Activated naive CD4-positive, alpha-beta T cell treated with anti-CD3 and anti-CD28 coated beads for 36 hours (primary cell): Measurements from ENCODE around the gene CCDC7. TPM values are rescaled to one million over a fixed set of nuclear protein-coding genes. Genes with fewer than 3 reads are reported as not detected.
"Not testable (repeated sequence)": the region's sequence is repeated elsewhere in the genome, so short reads cannot be mapped to it uniquely, and the experiment has no call there.

ENCODE experiments used
- CTCF ChIA-PET: fragments of 350-600 bp; sonication (Branson Sonifier 250); formaldehyde crosslinking; loops from one replicate; lab custom pipeline; 2021; ENCODE audit warnings: antibody characterized with exemption; lab: Charles Lee
- DNase-seq: peaks from one replicate; pipeline ENCODE4 v3.0.0-alpha.2; 2020
- H3K27ac Mint-ChIP-seq: one replicate; pipeline ENCODE4 v1.8.0; 2021; ENCODE audit warnings: mild to moderate bottlenecking, mixed read lengths
- H3K27me3 Mint-ChIP-seq: one replicate; pipeline ENCODE4 v1.8.0; 2021; ENCODE audit warnings: low read depth, mixed read lengths
- H3K36me3 Mint-ChIP-seq: one replicate; pipeline ENCODE4 v1.8.0; 2021; ENCODE audit warnings: low read depth, mixed read lengths
- H3K4me1 Mint-ChIP-seq: one replicate; pipeline ENCODE4 v1.8.0; 2021; ENCODE audit warnings: low read depth, mixed read lengths
- H3K4me3 Mint-ChIP-seq: one replicate; pipeline ENCODE4 v1.8.0; 2021; ENCODE audit warnings: mild to moderate bottlenecking, moderate library complexity, mixed read lengths
- H3K9me3 Mint-ChIP-seq: one replicate; pipeline ENCODE4 v1.8.0; 2021; ENCODE audit warnings: mixed read lengths
- intact Hi-C: fragments of 100-400 bp; cut with micrococcal nuclease; formaldehyde crosslinking; loops from one replicate; pipeline ENCODE4 v1.15.1; 2023
- total RNA-seq, 2 experiments: library from RNA; stranded (reverse); gene quantifications; one replicate each; pipeline ENCODE4 v1.2.3, GENCODE V29; 2021

CCDC7 gene
- total RNA-seq, 2 experiments from 2014 or later = 6.8 to 8.9 TPM

GRCh38 chr10:32771217-32771616 lies 325.3 kb downstream of the CCDC7 start:
- CTCF ChIA-PET = no interaction called here
- Mint-ChIP-seq H3K36me3 (peaks cover 10% of the 10 kb centered on the region), H3K9me3 (peaks cover 45% of the 10 kb centered on the region)

GRCh38 chr10:32773105-32773504 lies 327.2 kb downstream of the CCDC7 start:
- CTCF ChIA-PET = no interaction called here
- Mint-ChIP-seq H3K27ac (no peak overlapping the region), H3K9me3 (peaks cover 33% of the 10 kb centered on the region), H3K4me1 (no peaks in the 10 kb centered on the region), H3K4me3 (no peak overlapping the region), H3K36me3 (peaks cover 10% of the 10 kb centered on the region), H3K27me3 (no peaks in the 10 kb centered on the region)
- no peak for DNase-seq
- intact Hi-C loops = no loop called here

More at GRCh38 chr10:32771217-32771616, 325.3 kb downstream of the CCDC7 start:
- DNase-seq = no peak
- intact Hi-C loops = no loop called here
- H3K27me3 Mint-ChIP-seq = no peaks in the 10 kb centered on the region
- H3K4me1 Mint-ChIP-seq = no peaks in the 10 kb centered on the region
- no peak overlapping the region for H3K4me3 Mint-ChIP-seq
- no peak overlapping the region for H3K27ac Mint-ChIP-seq

GRCh38 chr10:32786968-32787367 lies 341.0 kb downstream of the CCDC7 start:
- CTCF ChIA-PET = interaction anchor here (2.8 kb wide), 1 partner anchor 222 kb away, joined by 11 read pairs; no protein-coding TSS in a partner anchor

GRCh38 chr10:32787690-32788284 lies 341.8 kb downstream of the CCDC7 start:
- DNase-seq = no peak
- intact Hi-C loops = no loop called here
- H3K4me1 Mint-ChIP-seq = no peaks in the 10 kb centered on the region
- no peaks in the 10 kb centered on the region for H3K27me3 Mint-ChIP-seq
- H3K36me3 Mint-ChIP-seq = peaks cover 2% of the 10 kb centered on the region
- H3K9me3 Mint-ChIP-seq = peaks cover 10% of the 10 kb centered on the region
- no peak overlapping the region for H3K4me3 Mint-ChIP-seq
- H3K27ac Mint-ChIP-seq = no peak overlapping the region
- CTCF ChIA-PET = interaction anchor here (0.5 to 2.8 kb wide), 2 partner anchors 221 to 253 kb away, joined by 3 to 11 read pairs; no protein-coding TSS in a partner anchor

More at GRCh38 chr10:32786968-32787367, 341.0 kb downstream of the CCDC7 start:
- Mint-ChIP-seq H3K4me1 (no peaks in the 10 kb centered on the region), H3K36me3 (peaks cover 2% of the 10 kb centered on the region), H3K27ac (no peak overlapping the region), H3K4me3 (no peak overlapping the region), H3K27me3 (no peaks in the 10 kb centered on the region), H3K9me3 (peaks cover 10% of the 10 kb centered on the region)
- intact Hi-C loops = no loop called here
- no peak for DNase-seq

- intact Hi-C loops = no loop called here
- CTCF ChIA-PET = interaction anchor here (2.8 kb wide), 1 partner anchor 221 kb away, joined by 11 read pairs; no protein-coding TSS in a partner anchor
- no peaks in the 10 kb centered on the region for H3K27me3 Mint-ChIP-seq
- H3K27ac Mint-ChIP-seq = no peak overlapping the region
- peaks cover 10% of the 10 kb centered on the region for H3K9me3 Mint-ChIP-seq
- H3K4me3 Mint-ChIP-seq = no peak overlapping the region
- H3K4me1 Mint-ChIP-seq = no peaks in the 10 kb centered on the region
- no peak for DNase-seq
- H3K36me3 Mint-ChIP-seq = peaks cover 2% of the 10 kb centered on the region
Observed at GRCh38 chr10:32788359-32788758, 342.4 kb downstream of the CCDC7 start.

GRCh38 chr10:32790483-32790882 lies 344.5 kb downstream of the CCDC7 start:
- CTCF ChIA-PET = no interaction called here
- no peak overlapping the region for H3K27ac Mint-ChIP-seq
- intact Hi-C loops = loop anchor here (5.0 kb wide), 1 partner anchor 598 kb away; no protein-coding TSS in a partner anchor
- H3K27me3 Mint-ChIP-seq = no peaks in the 10 kb centered on the region
- DNase-seq = no peak
- no peak overlapping the region for H3K4me3 Mint-ChIP-seq
- no peaks in the 10 kb centered on the region for H3K4me1 Mint-ChIP-seq
- H3K9me3 Mint-ChIP-seq = peaks cover 10% of the 10 kb centered on the region
- H3K36me3 Mint-ChIP-seq = peaks cover 2% of the 10 kb centered on the region

- Mint-ChIP-seq H3K27me3 (no peaks in the 10 kb centered on the region), H3K9me3 (peaks cover 4% of the 10 kb centered on the region), H3K27ac (no peak overlapping the region), H3K36me3 (no peaks in the 10 kb centered on the region), H3K4me1 (no peaks in the 10 kb centered on the region), H3K4me3 (no peak overlapping the region)
- intact Hi-C loops = loop anchor here (5.0 kb wide), 1 partner anchor 601 kb away; no protein-coding TSS in a partner anchor
- no peak for DNase-seq
- CTCF ChIA-PET = interaction anchor here (2.2 kb wide), 1 partner anchor 216 kb away, joined by 9 read pairs; no protein-coding TSS in a partner anchor
Observed at GRCh38 chr10:32793033-32793432, 347.1 kb downstream of the CCDC7 start.

GRCh38 chr10:32795598-32796183 lies 349.8 kb downstream of the CCDC7 start:
- Mint-ChIP-seq H3K9me3 (no peaks in the 10 kb centered on the region), H3K27ac (no peak overlapping the region), H3K36me3 (no peaks in the 10 kb centered on the region), H3K4me1 (no peaks in the 10 kb centered on the region), H3K27me3 (no peaks in the 10 kb centered on the region), H3K4me3 (no peak overlapping the region)
- peak; percentile 17 for DNase-seq
- intact Hi-C loops = loop anchor here (1.0 to 5.0 kb wide), 5 partner anchors 162 to 1842 kb away; partner anchors contain the start of gene ITGB1
- CTCF ChIA-PET = interaction anchor here (0.7 to 1.0 kb wide), 2 partner anchors 112 to 213 kb away, joined by 3 read pairs; no protein-coding TSS in a partner anchor

GRCh38 chr10:32797393-32797792 lies 351.5 kb downstream of the CCDC7 start:
- not testable (repeated sequence) for H3K27ac Mint-ChIP-seq, H3K4me1 Mint-ChIP-seq, H3K9me3 Mint-ChIP-seq, H3K4me3 Mint-ChIP-seq, H3K36me3 Mint-ChIP-seq, H3K27me3 Mint-ChIP-seq, DNase-seq
- intact Hi-C loops = loop anchor here (5.0 kb wide), 2 partner anchors 160 to 1840 kb away; partner anchors contain the start of gene ITGB1
- CTCF ChIA-PET = interaction anchor here (1.5 kb wide), 1 partner anchor 211 kb away, joined by 5 read pairs; no protein-coding TSS in a partner anchor

- intact Hi-C loops = no loop called here
- Mint-ChIP-seq H3K4me3 (no peak overlapping the region), H3K27me3 (no peaks in the 10 kb centered on the region), H3K4me1 (no peaks in the 10 kb centered on the region), H3K9me3 (no peaks in the 10 kb centered on the region), H3K27ac (no peak overlapping the region), H3K36me3 (no peaks in the 10 kb centered on the region)
- DNase-seq = no peak
- CTCF ChIA-PET = no interaction called here
Observed at GRCh38 chr10:32846974-32847373, 401.0 kb downstream of the CCDC7 start.

- Mint-ChIP-seq H3K36me3 (no peaks in the 10 kb centered on the region), H3K4me3 (no peak overlapping the region), H3K4me1 (no peaks in the 10 kb centered on the region), H3K27me3 (no peaks in the 10 kb centered on the region), H3K9me3 (no peaks in the 10 kb centered on the region), H3K27ac (no peak overlapping the region)
- intact Hi-C loops = no loop called here
- CTCF ChIA-PET = no interaction called here
- no peak for DNase-seq
Observed at GRCh38 chr10:32851301-32851700, 405.4 kb downstream of the CCDC7 start.

GRCh38 chr10:32854435-32854834 lies 408.5 kb downstream of the CCDC7 start:
- Mint-ChIP-seq H3K4me3 (no peak overlapping the region), H3K36me3 (peaks cover 3% of the 10 kb centered on the region), H3K9me3 (peaks cover 2% of the 10 kb centered on the region), H3K4me1 (no peaks in the 10 kb centered on the region), H3K27ac (no peak overlapping the region), H3K27me3 (no peaks in the 10 kb centered on the region)
- CTCF ChIA-PET = interaction anchor here (0.7 kb wide), 1 partner anchor 396 kb away, joined by 3 read pairs; no protein-coding TSS in a partner anchor
- intact Hi-C loops = no loop called here
- DNase-seq = no peak
